IMR-90 (cell line): ENCODE results near the gene SCCPDH. TPM values are rescaled to one million over a fixed set of nuclear protein-coding genes. Genes with fewer than 3 reads are reported as not detected.
A peak's percentile ranks its signal among the peaks of the same experiment; 100 is the strongest.

Experiments used
- ATAC-seq: fragments of 200-7000 bp; cut with Tn5 transposase; 2 replicates; pipeline ENCODE4 v1.9.1; 2020; ENCODE audit warnings: low read depth, mild to moderate bottlenecking, moderate library complexity
- BruUV-seq: library from RNA; stranded (reverse); fragments of 400-500 nt; replicated peaks from 2 replicates; lab custom pipeline; 2021; lab: Mats Ljungman, UMichigan
- CTCF ChIA-PET: fragments of 300-600 bp; formaldehyde crosslinking; extraction: SDS; loops from one replicate; lab custom pipeline; 2021; ENCODE audit warnings: antibody characterized with exemption; lab: Yijun Ruan, JAX
- POLR2A ChIA-PET: fragments of 300-600 bp; sonication (Branson Sonifier 250); formaldehyde crosslinking; loops from one replicate; lab custom pipeline; 2022; ENCODE audit warnings: antibody characterized with exemption; ENCODE audit not compliant: unreplicated experiment; lab: Charles Lee
- DNase-seq: peaks from one replicate; pipeline ENCODE4 v3.0.0; 2013
- H2AFZ ChIP-seq: replicated peaks from 2 replicates; pipeline ENCODE3; 2013; ENCODE audit warnings: low read length, mild to moderate bottlenecking; ENCODE audit not compliant: poor library complexity
- H2AK5ac ChIP-seq: 2 replicates; pipeline ENCODE4 v1.6.1; 2013; ENCODE audit warnings: low read depth, low read length, inconsistent platforms
- H2AK9ac ChIP-seq: replicated peaks from 2 replicates; pipeline ENCODE3; 2013; ENCODE audit warnings: mild to moderate bottlenecking, low read depth, low read length, moderate library complexity; ENCODE audit not compliant: poor library complexity
- H2BK120ac ChIP-seq: 2 replicates; pipeline ENCODE4 v1.6.1; 2013; ENCODE audit warnings: low read depth, low read length, inconsistent platforms
- H2BK15ac ChIP-seq: 3 replicates; pipeline ENCODE4 v1.6.1; 2013; ENCODE audit warnings: low read depth, low read length, inconsistent platforms
- H2BK20ac ChIP-seq: 2 replicates; pipeline ENCODE4 v1.6.1; 2013; ENCODE audit warnings: low read depth, mild to moderate bottlenecking, inconsistent platforms, low read length, moderate library complexity
- H2BK5ac ChIP-seq: 2 replicates; pipeline ENCODE4 v1.6.1; 2013; ENCODE audit warnings: mild to moderate bottlenecking, low read depth, low read length, inconsistent platforms; ENCODE audit not compliant: poor library complexity, severe bottlenecking
- H3K14ac ChIP-seq: replicated peaks from 2 replicates; pipeline ENCODE4 v1.6.1; 2013; ENCODE audit warnings: low read depth, low read length, inconsistent platforms
- H3K18ac ChIP-seq: 2 replicates; pipeline ENCODE4 v1.6.1; 2013; ENCODE audit warnings: low read depth, low read length, control low read depth
- H3K23ac ChIP-seq: 2 replicates; pipeline ENCODE4 v1.6.1; 2013; ENCODE audit warnings: low read depth, low read length, inconsistent platforms
- H3K27ac ChIP-seq: 2 replicates; pipeline ENCODE4 v1.5.1; 2013; ENCODE audit warnings: mild to moderate bottlenecking, control low read depth, low read length; ENCODE audit not compliant: insufficient read depth
- H3K27me3 ChIP-seq: 2 replicates; pipeline ENCODE4 v1.6.1; 2013; ENCODE audit warnings: low read length; ENCODE audit not compliant: control insufficient read depth, insufficient read depth
- H3K36me3 ChIP-seq: 2 replicates; pipeline ENCODE4 v1.6.1; 2013; ENCODE audit warnings: low read length, mixed read lengths; ENCODE audit not compliant: control insufficient read depth, insufficient read depth
- H3K4ac ChIP-seq: 2 replicates; pipeline ENCODE4 v1.6.1; 2013; ENCODE audit warnings: low read depth, low read length, inconsistent platforms
- H3K4me1 ChIP-seq: 2 replicates; pipeline ENCODE4 v1.6.1; 2013; ENCODE audit warnings: low read length, mixed read lengths; ENCODE audit not compliant: control insufficient read depth, insufficient read depth
- H3K4me2 ChIP-seq: 2 replicates; pipeline ENCODE4 v1.6.1; 2013; ENCODE audit warnings: low read depth, mild to moderate bottlenecking, control low read depth, low read length, moderate library complexity
- H3K4me3 ChIP-seq: 2 replicates; pipeline ENCODE4 v1.5.1; 2013; ENCODE audit warnings: low read depth, mild to moderate bottlenecking, control low read depth, low read length, moderate library complexity; ENCODE audit not compliant: insufficient read depth
- H3K56ac ChIP-seq: 2 replicates; pipeline ENCODE4 v1.6.1; 2013; ENCODE audit warnings: low read length, inconsistent platforms; ENCODE audit not compliant: insufficient read depth; ENCODE audit errors: extremely low read depth
- H3K79me1 ChIP-seq, 2 experiments: 2 replicates each; pipeline ENCODE4 v1.6.1; 2013; ENCODE audit warnings: low read length in 2 of 2, inconsistent platforms in 1 of 2, low read depth in 1 of 2
- H3K9ac ChIP-seq: 2 replicates; pipeline ENCODE4 v1.6.1; 2013; ENCODE audit warnings: low read depth, low read length, control low read depth
- H3K9me1 ChIP-seq: 2 replicates; pipeline ENCODE4 v1.6.1; 2013; ENCODE audit warnings: low read length, inconsistent platforms; ENCODE audit not compliant: insufficient read depth
- H3K9me3 ChIP-seq: 2 replicates; pipeline ENCODE4 v1.6.1; 2013; ENCODE audit warnings: low read length; ENCODE audit not compliant: control insufficient read depth, insufficient read depth
- H4K20me1 ChIP-seq: 2 replicates; pipeline ENCODE4 v1.6.1; 2013; ENCODE audit warnings: low read length, inconsistent platforms; ENCODE audit not compliant: insufficient read depth
- H4K5ac ChIP-seq: 2 replicates; pipeline ENCODE4 v1.6.1; 2013; ENCODE audit warnings: mild to moderate bottlenecking, low read depth, low read length, control low read depth
- H4K8ac ChIP-seq, 2 experiments: 2 replicates each; pipeline ENCODE4 v1.6.1; 2013; ENCODE audit warnings: low read depth in 2 of 2, low read length in 2 of 2, control low read depth in 1 of 2, inconsistent platforms in 1 of 2
- H4K91ac ChIP-seq: 2 replicates; pipeline ENCODE4 v1.6.1; 2013; ENCODE audit warnings: low read depth, low read length, inconsistent platforms; ENCODE audit not compliant: insufficient read depth
- CEBPB ChIP-seq: IDR thresholded peaks from 2 replicates; pipeline ENCODE4 v1.6.1; 2012; ENCODE audit warnings: low read depth, low read length, improper control_type of control experiment
- CHD1 ChIP-seq: IDR thresholded peaks from 2 replicates; pipeline ENCODE4 v1.6.1; 2012; ENCODE audit warnings: low read depth, low read length, improper control_type of control experiment
- CTCF ChIP-seq: conservative IDR thresholded peaks from 2 replicates; pipeline ENCODE4 v1.5.1; 2012; ENCODE audit warnings: mild to moderate bottlenecking, low read depth, low read length, improper control_type of control experiment
- ELK1 ChIP-seq: fragments of 150-350 bp; IDR thresholded peaks from 2 replicates; pipeline ENCODE4 v1.6.1; 2016; ENCODE audit warnings: low read depth, mild to moderate bottlenecking, low read length, moderate library complexity, borderline replicate concordance
- FOS ChIP-seq: fragments of 150-350 bp; IDR thresholded peaks from 2 replicates; pipeline ENCODE4 v1.6.1; 2016; ENCODE audit warnings: low read depth, low read length
- MAFK ChIP-seq: IDR thresholded peaks from 2 replicates; pipeline ENCODE4 v1.6.1; 2012; ENCODE audit warnings: low read depth, low read length, improper control_type of control experiment
- MXI1 ChIP-seq: IDR thresholded peaks from 2 replicates; pipeline ENCODE4 v1.6.1; 2012; ENCODE audit warnings: low read depth, mild to moderate bottlenecking, low read length, moderate library complexity, borderline replicate concordance
- NFE2L2 ChIP-seq: fragments of 150-350 bp; IDR thresholded peaks from 2 replicates; pipeline ENCODE4 v1.6.1; 2016; ENCODE audit warnings: low read depth, mild to moderate bottlenecking, low read length
- POLR2A ChIP-seq: IDR thresholded peaks from 2 replicates; pipeline ENCODE4 v1.6.1; 2012; ENCODE audit warnings: mild to moderate bottlenecking, low read depth, low read length
- RAD21 ChIP-seq: IDR thresholded peaks from 2 replicates; pipeline ENCODE4 v1.6.1; 2012; ENCODE audit warnings: low read length, improper control_type of control experiment
- RCOR1 ChIP-seq: IDR thresholded peaks from 2 replicates; pipeline ENCODE4 v1.6.1; 2012; ENCODE audit warnings: mild to moderate bottlenecking, low read length, improper control_type of control experiment; ENCODE audit not compliant: insufficient replicate concordance
- RFX5 ChIP-seq: IDR thresholded peaks from 2 replicates; pipeline ENCODE4 v1.8.0; 2012; ENCODE audit warnings: low read depth, mild to moderate bottlenecking, low read length, moderate library complexity
- SMC3 ChIP-seq: fragments of 150-350 bp; IDR thresholded peaks from 2 replicates; pipeline ENCODE4 v1.6.1; 2016; ENCODE audit warnings: low read depth, mild to moderate bottlenecking, antibody characterized with exemption, low read length, moderate library complexity
- USF2 ChIP-seq: fragments of 150-350 bp; IDR thresholded peaks from 2 replicates; pipeline ENCODE4 v1.6.1; 2017; ENCODE audit warnings: mild to moderate bottlenecking, antibody characterized with exemption, low read length, low read depth
- WGBS, 2 experiments: methylation state at CpG; one replicate each; pipeline versions ENCODE4 v1.1.5 to v1.1.7; 2013; ENCODE audit warnings: missing lambda C conversion rate in 2 of 2; ENCODE audit not compliant: insufficient read length in 1 of 2; ENCODE audit errors: extremely low coverage in 2 of 2; 5-methylcytosine and 5-hydroxymethylcytosine counted together
- dilution Hi-C: fragments of 300-500 bp; cut with HindIII; formaldehyde crosslinking; loops from one replicate; pipeline ENCODE4 v1.14.3; 2018; ENCODE audit warnings: low sequenced_read_pairs; ENCODE audit not compliant: unreplicated experiment
- in situ Hi-C: fragments of 300-500 bp; cut with MboI; formaldehyde crosslinking; loops from 3 replicates; pipeline ENCODE4 v1.14.3; 2019; ENCODE audit warnings: low sequenced_read_pairs, inconsistent platforms, mixed read lengths
- intact Hi-C: fragments of 100-400 bp; cut with micrococcal nuclease; formaldehyde crosslinking; loops from 2 replicates; pipeline ENCODE4 v1.10.0; 2022
- polyA plus RNA-seq, 3 experiments: library from polyadenylated mRNA; depleted of rRNA; stranded (reverse); fragments of >200 nt; gene quantifications; 2 replicates each; pipeline ENCODE4 v1.2.3, GENCODE V29; 2012; ENCODE audit warnings: low replicate concordance in 1 of 3
- total RNA-seq: library from RNA; depleted of rRNA; stranded (reverse); fragments of >200 nt; gene quantifications from 2 replicates; pipeline ENCODE4 v1.2.3, GENCODE V29; 2012

Gene SCCPDH
- total and polyA plus RNA-seq, 2 of the 4 experiments (the other 2 are of a cell fraction), result 26.9 to 37.8 TPM

GRCh38 chr1:246699095-246699735 lies 25.0 kb upstream of the SCCPDH start:
- H2BK20ac ChIP-seq, result peak overlapping the region; percentile 88
- in situ Hi-C loops (loop anchor here (25.0 kb wide), 1 partner anchor 1537 kb away; the partner anchor contains the start of gene KIF26B), intact Hi-C loops (loop anchor here (1.0 kb wide), 2 partner anchors 133 to 202 kb away; partner anchors contain the start of genes CNST and TFB2M), dilution Hi-C loops (no loop called here)
- H2BK15ac ChIP-seq, result peak overlapping the region; percentile 95; the same call in 2 of the 3 replicates
- DNase-seq, result peak; percentile 96
- H3K4me2 ChIP-seq, result peak overlapping the region; percentile 69
- H3K4me3 ChIP-seq, result peak overlapping the region; percentile 15; the same call in 1 of the 2 replicates
- H2AK5ac ChIP-seq, result no peak overlapping the region; the same call in 1 of the 2 replicates
- peak overlapping the region; percentile 95 for H2BK120ac ChIP-seq
- BruUV-seq, result no TSS peak
- peak overlapping the region; percentile 8; the same call in 1 of the 2 replicates for H3K56ac ChIP-seq
- peak overlapping the region; percentile 97 for H3K23ac ChIP-seq
- peak overlapping the region; percentile 33; the same call in 1 of the 2 replicates for H3K27ac ChIP-seq
- H3K9me3 ChIP-seq, result 0 out of 2 replicates have a peak, but pooled peaks cover 2% of the 10 kb centered on the region
- H4K91ac ChIP-seq, result peak overlapping the region; percentile 79
- H3K9me1 ChIP-seq, result 0 out of 2 replicates have a peak, but pooled peaks cover 5% of the 10 kb centered on the region
- H3K27me3 ChIP-seq, result no peaks in the 10 kb centered on the region
- peak overlapping the region; percentile 61; the same call in 1 of the 2 replicates for H4K5ac ChIP-seq
- no peaks in the 10 kb centered on the region for H3K36me3 ChIP-seq
- peak overlapping the region; percentile 94 for H2AK9ac ChIP-seq
- peak overlapping the region; percentile 70 for H3K9ac ChIP-seq
- peak overlapping the region; percentile 98 for H2AFZ ChIP-seq
- no peaks in the 10 kb centered on the region for H3K4me1 ChIP-seq
- H3K4ac ChIP-seq, result peak overlapping the region; percentile 92; the same call in 1 of the 2 replicates
- H2BK5ac ChIP-seq, result peak overlapping the region; percentile 53
- peak; percentile 95 for ATAC-seq
- H3K79me1 ChIP-seq, result no peaks in the 10 kb centered on the region
- CTCF ChIA-PET, result interaction anchor here (0.7 kb wide), 2 partner anchors 15 to 126 kb away, joined by 4 to 5 read pairs; no protein-coding TSS in a partner anchor
- H4K20me1 ChIP-seq, result no peaks in the 10 kb centered on the region
- 100% methylated on average over 1 of the region's 18 CpGs; no CpG with 5 or more reads in 1 of the 2 experiments for WGBS, 2 experiments
- POLR2A ChIA-PET, result no interaction called here
- H4K8ac ChIP-seq, result peak overlapping the region; percentile 17 to 95
- peak overlapping the region; percentile 11; the same call in 1 of the 2 replicates for H3K18ac ChIP-seq
- peak overlapping the region; percentile 97 for H3K14ac ChIP-seq
- peak; percentile 97 for TF ChIP-seq CTCF
- no peak for TF ChIP-seq CEBPB
- TF ChIP-seq SMC3, result peak; percentile 72
- TF ChIP-seq FOS, result no peak
- TF ChIP-seq ELK1, result no peak
- no peak for TF ChIP-seq USF2
- no peak for TF ChIP-seq MAFK
- no peak for TF ChIP-seq CHD1
- TF ChIP-seq RFX5, result 0 out of 2 replicates have a peak, but pooled peaks have one; percentile 53
- TF ChIP-seq POLR2A, result peak; percentile 32; the same call in 1 of the 2 replicates
- TF ChIP-seq MXI1, result no peak
- no peak for TF ChIP-seq RCOR1
- TF ChIP-seq NFE2L2, result no peak
- peak; percentile 82 for TF ChIP-seq RAD21
